Ishikawa (cell line): Measurements from ENCODE around the gene FKBP4.

Source experiments
- EP300 ChIP-seq: IDR thresholded peaks from 2 replicates; pipeline ENCODE4 v1.6.1; 2012; ENCODE audit warnings: borderline replicate concordance
- RAD21 ChIP-seq: IDR thresholded peaks from 2 replicates; pipeline ENCODE4 v1.6.1; 2012; ENCODE audit warnings: low read depth
- USF1 ChIP-seq: IDR thresholded peaks from 2 replicates; pipeline ENCODE4 v1.6.1; 2012
- ZBTB7A ChIP-seq: IDR thresholded peaks from 2 replicates; pipeline ENCODE4 v1.6.1; 2012; ENCODE audit warnings: low read depth

DNA sequence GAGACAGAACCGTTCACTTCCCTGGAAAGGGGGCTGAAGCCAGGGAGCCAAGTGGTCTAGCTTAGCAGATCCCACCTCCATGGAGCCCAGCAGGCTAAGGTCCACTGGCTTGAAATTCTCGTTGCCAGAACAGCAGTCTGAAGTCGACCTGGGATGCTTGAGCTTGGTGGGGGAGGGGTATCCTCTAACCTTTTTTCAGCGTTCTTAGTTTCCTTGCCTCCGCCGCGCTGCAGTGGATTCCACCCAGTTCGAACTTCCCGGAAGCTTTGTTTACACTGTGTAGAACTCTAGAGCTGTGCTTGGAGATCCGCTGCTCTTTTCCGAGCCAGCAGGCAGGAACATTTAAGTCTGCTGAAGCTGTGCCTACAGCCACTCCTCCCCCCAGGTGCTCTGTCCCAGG, 45.2 kb upstream of the FKBP4 start:
- TF ChIP-seq EP300 (no peak), USF1 (no peak), ZBTB7A (no peak), RAD21 (no peak)
